ENCODE measurements around the gene RNASET2. TPM values are rescaled to one million over a fixed set of nuclear protein-coding genes. Genes with fewer than 3 reads are reported as not detected.
A peak's percentile ranks its signal among the peaks of the same experiment; 100 is the strongest.

RNASET2 gene
- polyA plus RNA-seq, 1 donor (not counting 4 experiments of a cell fraction or from before 2014, with no cell fraction given) = 21.5 TPM

DNA sequence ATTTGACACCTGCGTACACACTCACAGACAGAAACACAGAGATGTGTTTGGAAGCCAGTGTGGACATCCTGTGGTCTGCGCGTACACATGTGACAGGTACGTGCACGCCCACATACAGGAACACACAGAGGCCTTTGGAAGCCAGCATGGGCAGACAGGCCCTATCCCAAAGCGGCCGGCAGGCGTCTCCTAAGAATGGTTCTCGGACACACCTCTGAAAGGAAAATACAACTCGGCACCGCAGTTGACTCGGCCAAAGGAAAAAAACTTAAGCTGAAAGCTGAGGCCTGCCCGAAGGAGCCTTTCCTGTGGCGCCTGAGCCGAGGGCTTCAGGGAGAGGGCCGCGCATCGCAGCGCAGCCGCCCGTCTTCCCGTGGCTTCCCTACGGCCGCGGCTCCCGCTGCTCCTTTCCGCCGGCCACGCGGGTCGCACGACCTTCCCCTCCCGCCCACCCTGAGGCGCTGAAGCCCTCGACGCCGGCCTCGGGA is 41.5 kb upstream of the RNASET2 start:
- Histone ChIP-seq H2AFZ (ENCODE audit: control insufficient read depth, low read length) (peak overlapping the region; percentile 64), H3K4me1 (ENCODE audit: control insufficient read depth, extremely low read depth, insufficient read depth, low read length) (peaks cover 10% of the 10 kb centered on the region), H3K9me3 (ENCODE audit: control insufficient read depth, low read depth, low read length) (no peaks in the 10 kb centered on the region), H3K4me2 (ENCODE audit: control insufficient read depth, extremely low read depth, insufficient read depth, low read depth, low read length) (peak overlapping the region; percentile 52), H3K9ac (ENCODE audit: control insufficient read depth, extremely low read depth, insufficient read depth, low read length) (peak overlapping the region; percentile 78), H3K9me1 (ENCODE audit: control insufficient read depth, extremely low read depth, insufficient read depth, low read length) (no peaks in the 10 kb centered on the region), H3K36me3 (ENCODE audit: control insufficient read depth in 2 of 2, extremely low read depth in 1 of 2, insufficient read depth in 2 of 2, low read length in 2 of 2) (no peaks in the 10 kb centered on the region), H3K27me3 (ENCODE audit: control insufficient read depth, extremely low read depth, insufficient read depth, low read length) (no peaks in the 10 kb centered on the region), H3K27ac (ENCODE audit: control insufficient read depth, insufficient read depth, low read length) (peak overlapping the region; percentile 70), H3K4me3 (ENCODE audit: control insufficient read depth in 2 of 3, extremely low read depth in 1 of 3, insufficient read depth in 2 of 3, low read depth in 1 of 3, low read length in 3 of 3) (peak overlapping the region; percentile 29 to 96 (median 77)), H4K20me1 (ENCODE audit: control insufficient read depth, extremely low read depth, insufficient read depth, low read length) (no peaks in the 10 kb centered on the region), H3K79me2 (ENCODE audit: control insufficient read depth, insufficient read depth, low read length) (peaks cover 50% of the 10 kb centered on the region)
- dilution Hi-C loops (cut with MboI; ENCODE audit: extremely low pct_ligation_motif_present, low sequenced_read_pairs) = no loop called here
- TF ChIP-seq EZH2 (IDR thresholded peaks at IDR 0.05; ENCODE audit: low read length) = no peak
- TF ChIP-seq CTCF (optimal IDR thresholded peaks at IDR 0.05 in 1 of 3, IDR thresholded peaks at IDR 0.05 in 1 of 3, conservative IDR thresholded peaks at IDR 0.05 in 1 of 3; ENCODE audit: extremely low read depth in 1 of 3, insufficient read depth in 2 of 3, low read length in 3 of 3) = peak; percentile 42 to 69 (median 52)
- FAIRE-seq = peak; percentile 53
- peak; percentile 92 for DNase-seq (ENCODE audit: low read depth, low spot score)

DNA sequence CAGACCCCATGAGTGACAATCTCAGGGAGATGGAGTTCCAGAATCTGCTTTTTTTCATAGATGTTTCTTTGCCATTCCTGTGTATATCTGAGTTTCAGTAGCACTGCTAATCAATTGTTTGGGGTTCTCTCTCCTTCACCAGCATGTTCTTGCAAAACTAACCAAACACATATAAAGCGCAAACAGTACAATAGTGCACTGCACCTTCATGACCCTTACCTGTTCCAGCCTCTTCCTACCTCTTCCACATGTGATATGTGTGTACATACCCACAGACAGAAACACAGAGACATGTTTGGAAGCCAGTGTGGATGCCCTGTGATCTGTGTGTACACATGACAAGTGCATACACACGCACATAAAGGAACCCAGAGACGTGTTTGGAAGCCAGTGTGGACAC is 41.0 kb upstream of the RNASET2 start:
- peak overlapping the region; percentile 28 for H2AFZ ChIP-seq (ENCODE audit: control insufficient read depth, low read length)
- peak overlapping the region in 1 of 3 experiments; percentile 77 for H3K4me3 ChIP-seq (ENCODE audit: control insufficient read depth in 2 of 3, extremely low read depth in 1 of 3, insufficient read depth in 2 of 3, low read depth in 1 of 3, low read length in 3 of 3)

More for the DNA sequence above, 41.0 kb upstream of the RNASET2 start:
- no peaks in the 10 kb centered on the region for H3K9me1 ChIP-seq (ENCODE audit: control insufficient read depth, extremely low read depth, insufficient read depth, low read length)
- H3K4me2 ChIP-seq (ENCODE audit: control insufficient read depth, extremely low read depth, insufficient read depth, low read depth, low read length) = peak overlapping the region; percentile 52
- no peaks in the 10 kb centered on the region for H3K36me3 ChIP-seq (ENCODE audit: control insufficient read depth in 2 of 2, extremely low read depth in 1 of 2, insufficient read depth in 2 of 2, low read length in 2 of 2)
- no peak for FAIRE-seq
- no peaks in the 10 kb centered on the region for H3K9me3 ChIP-seq (ENCODE audit: control insufficient read depth, low read depth, low read length)
- H3K9ac ChIP-seq (ENCODE audit: control insufficient read depth, extremely low read depth, insufficient read depth, low read length) = no peak overlapping the region
- H3K27me3 ChIP-seq (ENCODE audit: control insufficient read depth, extremely low read depth, insufficient read depth, low read length) = no peaks in the 10 kb centered on the region
- no peaks in the 10 kb centered on the region for H4K20me1 ChIP-seq (ENCODE audit: control insufficient read depth, extremely low read depth, insufficient read depth, low read length)
- peaks cover 10% of the 10 kb centered on the region for H3K4me1 ChIP-seq (ENCODE audit: control insufficient read depth, extremely low read depth, insufficient read depth, low read length)
- dilution Hi-C loops (cut with MboI; ENCODE audit: extremely low pct_ligation_motif_present, low sequenced_read_pairs) = no loop called here
- DNase-seq (ENCODE audit: low read depth, low spot score) = no peak
- H3K27ac ChIP-seq (ENCODE audit: control insufficient read depth, insufficient read depth, low read length) = peak overlapping the region; percentile 70
- TF ChIP-seq CTCF (optimal IDR thresholded peaks at IDR 0.05 in 1 of 3, IDR thresholded peaks at IDR 0.05 in 1 of 3, conservative IDR thresholded peaks at IDR 0.05 in 1 of 3; ENCODE audit: extremely low read depth in 1 of 3, insufficient read depth in 2 of 3, low read length in 3 of 3) (no peak), EZH2 (IDR thresholded peaks at IDR 0.05; ENCODE audit: low read length) (no peak)
- H3K79me2 ChIP-seq (ENCODE audit: control insufficient read depth, insufficient read depth, low read length) = peaks cover 50% of the 10 kb centered on the region

All from keratinocyte (primary cell).